Activated CD4-positive, alpha-beta T cell treated with anti-CD3 and anti-CD28 coated beads for 24 hours (primary cell): Measurements from ENCODE around the gene FNTB.

Experiments
- DNase-seq, 2 donors: peaks; one replicate each; pipeline ENCODE4 v3.0.0-alpha.2; 2020; ENCODE audit warnings: low read depth in 2 of 2

Gene FNTB

DNA sequence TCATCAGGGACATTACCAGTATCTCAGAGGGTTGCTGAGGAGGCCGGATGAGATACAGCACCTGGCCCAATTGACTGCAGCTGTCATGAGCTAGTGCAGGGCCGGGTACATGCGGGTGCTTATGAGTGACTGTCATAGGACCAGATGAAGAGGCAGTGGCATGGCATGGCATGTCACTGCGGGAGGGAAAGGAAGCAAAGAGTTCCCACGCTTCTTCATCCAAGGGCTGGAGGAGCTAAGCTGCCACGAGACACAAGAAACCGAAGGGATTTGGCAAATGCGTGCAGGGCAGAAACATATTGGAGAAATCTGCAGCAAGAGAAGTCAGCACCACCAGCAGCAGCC lies 33.4 kb upstream of the FNTB start:
- no peak for DNase-seq

DNA sequence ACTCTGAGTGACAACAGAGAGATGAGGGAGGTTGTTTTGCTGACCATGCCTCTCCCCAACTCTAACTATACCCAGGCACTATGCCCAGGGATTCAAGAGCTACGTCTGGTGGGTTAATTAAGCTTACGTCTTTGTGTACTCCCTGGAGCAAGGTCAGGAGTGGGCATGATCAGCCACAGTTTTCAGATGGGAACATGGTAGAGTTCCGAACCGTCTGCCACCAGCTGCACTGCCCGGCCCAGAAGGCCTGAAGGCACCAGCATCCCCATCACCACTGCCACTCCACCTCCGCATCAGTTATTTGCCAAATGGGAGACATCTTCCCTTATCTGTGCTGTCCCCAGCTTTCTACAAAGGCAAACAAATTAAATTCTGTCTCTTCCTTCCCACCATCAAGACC lies 33.0 kb upstream of the FNTB start:
- no peak for DNase-seq

DNA sequence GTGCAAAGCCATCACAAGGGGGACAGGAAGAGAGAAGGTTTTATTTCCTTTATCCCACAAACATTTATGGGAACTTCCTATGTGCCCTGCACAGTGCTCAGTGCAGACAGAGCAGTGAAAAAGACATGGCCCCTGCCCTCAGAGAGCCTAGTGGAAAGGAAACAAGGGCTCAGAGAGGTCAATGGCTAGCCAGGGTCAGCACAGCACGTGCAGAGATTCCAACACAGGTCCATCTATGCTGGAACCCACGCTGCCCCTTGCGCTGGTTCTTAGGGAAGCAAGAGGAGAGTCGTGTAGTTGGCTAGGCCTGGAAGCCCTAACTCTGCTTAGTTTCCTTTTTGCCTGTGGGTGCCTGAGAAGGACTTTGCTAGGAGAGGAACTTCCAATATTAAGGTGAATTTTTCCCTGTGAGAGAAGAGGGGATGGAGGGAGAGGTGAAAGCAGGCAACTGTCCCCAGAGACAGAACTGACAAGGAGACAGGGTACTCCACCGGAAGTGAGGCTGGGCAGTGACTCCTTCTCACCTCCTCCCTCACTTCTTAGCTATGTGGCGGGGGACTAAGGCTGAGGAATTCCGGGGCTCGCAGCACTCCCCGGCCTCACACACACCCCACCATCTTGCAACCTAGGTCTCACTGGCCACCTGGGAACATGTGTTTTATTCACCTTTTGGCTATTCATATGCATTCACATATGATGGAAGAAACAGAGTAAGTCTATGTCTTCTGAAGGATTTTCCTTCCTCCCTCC lies 32.0 kb upstream of the FNTB start:
- DNase-seq: no peak

DNA sequence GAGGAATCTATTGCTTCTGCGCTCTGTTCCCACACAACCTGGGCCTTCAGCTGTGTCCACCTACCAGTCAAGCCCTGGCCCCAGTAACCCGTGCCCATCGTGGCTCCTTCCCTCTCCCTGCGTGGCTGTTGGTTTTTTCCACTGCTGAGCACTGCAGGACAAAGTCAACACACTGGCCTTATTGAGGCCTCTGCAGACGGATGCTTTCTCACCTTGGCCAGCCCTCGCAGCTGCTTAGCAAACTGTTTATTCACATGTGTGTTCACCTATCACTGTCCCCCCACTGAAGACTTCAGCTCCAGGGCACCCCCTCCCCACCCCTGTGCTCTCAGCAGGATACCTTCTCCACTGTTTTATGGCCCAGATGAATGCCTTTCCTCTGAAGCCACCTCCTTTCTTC lies 31.4 kb upstream of the FNTB start:
- DNase-seq: no peak

DNA sequence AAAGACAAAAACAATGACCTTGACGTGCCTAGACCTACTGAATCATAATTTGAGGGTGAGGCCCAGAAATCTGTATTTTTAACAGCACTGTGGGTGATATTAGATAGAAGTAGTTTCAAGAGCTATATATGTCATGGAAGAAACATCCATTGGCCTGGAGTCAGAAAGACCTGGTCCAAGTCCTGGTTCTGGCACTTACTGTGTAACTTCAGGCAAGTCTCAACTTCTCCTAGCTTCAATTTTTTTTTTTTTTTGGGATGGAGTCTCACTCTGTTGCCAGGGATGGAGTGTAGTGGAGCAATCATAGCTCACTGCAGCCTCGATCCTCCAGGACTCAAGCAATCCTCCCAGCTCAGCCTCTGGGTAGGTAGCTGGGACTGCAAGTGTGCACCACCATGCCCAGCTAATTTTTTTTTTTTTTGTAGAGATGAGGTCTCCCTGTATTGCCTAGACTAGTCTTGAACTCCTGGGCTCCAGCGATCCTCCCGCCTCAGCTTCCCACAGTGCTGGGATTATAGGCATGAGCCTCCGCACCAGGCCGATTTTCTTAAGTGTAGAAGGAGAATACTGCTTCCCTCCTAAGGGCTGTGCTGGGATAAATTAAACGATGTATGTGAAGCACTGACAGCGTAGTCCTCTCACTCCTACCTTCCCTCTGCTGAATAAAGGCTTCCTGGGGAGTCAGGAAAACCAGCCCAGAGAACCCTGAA lies 29.8 kb upstream of the FNTB start:
- no peak for DNase-seq

DNA sequence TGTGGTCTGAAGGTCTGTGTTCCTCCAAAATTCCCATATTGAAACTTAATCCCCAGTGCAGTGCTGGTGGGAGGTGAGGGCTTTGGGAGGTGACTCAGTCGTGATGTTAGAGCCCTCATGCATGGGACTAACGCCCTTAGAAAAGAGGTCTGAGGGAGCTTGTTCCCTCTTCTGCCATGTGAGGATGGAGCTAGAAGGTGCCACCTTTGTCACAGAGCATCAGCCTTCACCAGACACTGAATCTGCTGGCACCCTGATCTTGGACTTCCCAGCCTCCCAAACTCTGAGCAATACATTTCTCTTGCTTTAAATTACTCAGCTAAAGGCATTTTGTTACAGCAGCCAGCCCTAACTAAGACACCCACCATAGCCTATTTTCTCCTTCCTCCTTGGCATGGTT lies 28.5 kb upstream of the FNTB start:
- no peak for DNase-seq

DNA sequence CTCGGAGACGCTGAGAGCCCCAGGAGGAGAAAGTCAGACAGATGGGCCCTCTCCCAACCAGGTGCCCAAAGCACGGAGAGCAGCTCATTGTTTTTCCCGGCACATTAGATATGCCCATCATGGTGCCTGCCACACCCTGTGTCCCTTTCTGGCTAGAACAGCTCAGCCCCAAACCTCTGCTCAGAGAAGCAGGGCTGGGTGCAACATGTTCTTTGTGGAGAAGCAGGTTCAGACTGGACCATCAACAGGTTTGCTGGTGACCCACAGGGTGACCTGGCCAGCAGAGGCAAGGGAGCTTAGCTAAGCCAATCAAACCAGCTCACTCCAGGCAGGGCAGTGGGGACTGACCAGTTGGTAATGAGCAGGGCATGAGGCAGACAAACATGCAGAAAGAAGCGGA lies 28.0 kb upstream of the FNTB start:
- DNase-seq: no peak

DNA sequence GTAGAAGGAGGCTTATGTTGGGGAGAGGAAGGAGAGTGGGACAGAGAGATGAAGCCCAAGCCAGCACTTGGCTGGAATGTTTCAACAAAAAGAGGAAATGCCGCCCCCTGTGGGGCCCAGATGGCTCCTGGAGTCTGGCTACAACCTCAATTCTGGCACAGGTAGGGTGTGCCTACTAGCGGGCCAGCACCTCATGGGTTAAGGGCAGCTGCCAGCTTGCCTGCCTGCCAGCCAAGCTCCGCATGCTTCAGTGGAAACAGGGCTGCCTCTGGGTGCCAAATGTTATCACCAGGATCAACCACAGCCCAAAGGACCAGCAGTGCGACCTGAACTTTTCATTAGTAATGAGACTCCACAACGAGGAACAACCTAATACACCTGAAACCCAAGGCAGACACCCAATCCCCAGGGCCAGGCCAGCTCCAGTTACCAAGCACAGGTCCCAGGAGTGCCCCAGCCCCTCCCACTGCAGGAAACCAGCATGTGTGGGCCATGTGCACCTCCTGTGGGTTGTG lies 25.9 kb upstream of the FNTB start:
- no peak for DNase-seq

DNA sequence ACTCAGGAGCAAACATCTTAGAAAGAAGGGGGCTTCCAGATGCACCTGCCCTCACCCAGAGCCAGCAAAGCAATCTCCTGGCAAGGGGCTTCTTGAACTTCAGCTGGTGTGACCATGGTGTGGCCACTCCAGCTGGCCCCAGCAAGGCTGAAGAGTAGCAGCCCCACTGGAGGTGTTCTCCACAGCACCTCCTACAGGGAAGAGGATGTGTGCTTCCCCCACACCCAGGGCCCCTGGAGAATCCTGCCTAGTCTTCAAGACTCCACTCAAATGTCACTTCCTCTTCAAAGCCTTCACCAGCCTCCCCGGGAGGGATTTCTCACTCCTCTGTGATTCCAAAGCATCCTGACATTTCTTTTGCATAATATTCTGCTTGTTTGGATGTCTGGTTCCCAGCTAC lies 23.1 kb upstream of the FNTB start:
- DNase-seq: no peak

DNA sequence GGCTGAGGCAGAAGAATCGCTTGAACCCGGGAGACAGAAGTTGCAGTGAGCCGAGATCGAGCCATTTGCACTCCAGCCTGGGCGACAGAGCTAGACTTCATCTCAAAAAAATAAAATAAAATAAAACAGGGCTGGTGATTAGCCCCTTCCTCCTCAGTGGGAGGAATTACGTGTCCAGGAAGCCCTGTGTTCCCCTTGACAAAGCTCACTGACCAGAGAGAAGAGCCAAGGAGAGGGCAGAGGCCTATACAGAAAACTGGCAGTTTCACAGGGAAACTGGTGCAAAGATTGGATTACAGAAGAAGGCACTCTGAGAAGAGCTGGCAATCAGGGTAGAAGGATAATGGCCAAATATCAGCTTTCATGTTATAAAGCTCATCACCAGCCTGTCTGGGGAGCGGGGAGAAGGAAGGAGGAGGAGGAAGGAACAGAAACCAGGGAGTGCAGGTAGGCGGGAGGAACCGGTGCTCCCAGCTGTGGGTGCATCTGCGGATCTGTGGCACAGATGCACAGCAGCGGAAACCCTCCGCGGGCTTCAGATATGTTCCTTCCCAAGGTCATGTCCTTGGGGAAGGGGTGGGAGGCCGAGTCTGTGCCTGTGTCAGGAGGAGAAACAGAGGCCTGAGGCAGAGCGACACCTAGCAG lies 21.2 kb upstream of the FNTB start:
- no peak for DNase-seq

DNA sequence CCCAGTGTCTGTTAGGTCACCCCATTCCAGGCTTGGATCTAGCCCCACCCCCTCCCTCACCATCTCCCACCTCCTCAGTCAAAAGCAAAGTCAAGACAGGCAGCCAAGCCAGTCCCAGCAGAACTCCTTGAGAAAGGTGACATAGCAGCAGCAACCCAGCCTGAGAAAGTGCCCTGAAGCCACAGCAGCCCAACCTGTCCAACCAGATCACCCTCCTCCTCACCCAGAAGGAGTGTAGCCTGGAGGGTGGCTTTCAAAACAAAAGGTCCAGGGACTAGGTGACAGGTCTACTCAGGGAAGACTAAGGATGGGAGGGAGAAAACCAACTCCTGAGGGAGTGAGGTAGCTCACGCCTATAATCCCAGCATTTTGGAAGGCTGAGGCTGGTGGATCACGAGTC lies 19.7 kb upstream of the FNTB start:
- no peak for DNase-seq

DNA sequence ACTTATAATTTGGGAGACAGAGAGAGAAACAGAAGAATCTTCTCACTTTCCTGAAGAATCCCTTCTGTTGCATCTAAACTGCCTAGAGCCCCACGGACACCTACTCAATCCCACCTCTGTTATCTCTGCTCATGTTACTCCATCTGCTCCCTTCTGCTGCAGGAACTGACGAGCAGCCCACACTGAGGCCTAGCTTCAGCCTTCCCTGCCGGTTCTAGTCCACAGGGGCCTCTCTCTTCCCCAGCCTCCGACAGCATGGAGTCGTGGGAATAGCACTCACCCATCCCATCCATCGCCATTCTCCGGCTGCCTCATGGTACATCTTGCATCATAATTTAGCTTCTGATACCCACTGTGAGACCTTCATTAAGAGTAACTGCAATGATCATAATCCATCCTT lies 18.5 kb upstream of the FNTB start:
- DNase-seq: no peak

DNA sequence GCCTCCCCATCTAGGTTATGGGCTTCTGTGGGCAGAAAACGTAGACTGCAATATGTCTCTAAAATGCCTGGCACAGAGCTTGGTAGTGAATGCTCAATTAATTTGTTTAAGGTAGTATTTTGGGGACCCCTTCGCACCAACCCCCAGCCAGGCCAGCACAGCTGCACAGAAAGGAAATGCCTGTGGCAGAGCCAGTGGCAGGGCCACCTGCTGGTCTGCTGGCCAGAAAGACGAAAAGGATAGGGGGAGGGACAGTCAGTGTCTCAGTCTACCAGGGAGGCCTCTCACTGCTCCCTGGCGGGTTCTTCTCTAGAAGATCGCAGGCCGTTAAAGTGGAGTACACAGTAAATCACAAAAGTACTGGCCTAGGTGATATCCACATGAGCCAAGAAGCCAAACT lies 18.0 kb upstream of the FNTB start:
- DNase-seq: no peak

DNA sequence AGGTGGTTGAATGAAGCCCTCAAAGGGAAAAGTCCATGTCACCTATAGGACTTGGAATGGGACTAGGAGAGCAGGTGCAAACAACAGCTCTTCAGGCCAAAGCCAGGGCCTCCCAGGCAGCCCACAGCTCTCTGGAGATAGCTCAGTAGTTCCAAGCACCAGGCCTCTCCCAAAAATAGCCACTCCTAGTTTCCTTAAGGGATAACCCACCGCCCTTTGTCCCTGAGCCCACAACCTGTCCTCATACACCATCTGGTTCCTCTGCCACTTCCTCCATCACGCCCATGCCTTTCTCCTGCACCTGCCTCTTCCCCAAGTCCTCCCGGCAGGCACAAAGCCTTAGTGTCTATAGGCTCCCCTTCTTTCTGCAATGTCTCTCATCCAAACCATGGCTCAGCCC lies 16.7 kb upstream of the FNTB start:
- no peak for DNase-seq

DNA sequence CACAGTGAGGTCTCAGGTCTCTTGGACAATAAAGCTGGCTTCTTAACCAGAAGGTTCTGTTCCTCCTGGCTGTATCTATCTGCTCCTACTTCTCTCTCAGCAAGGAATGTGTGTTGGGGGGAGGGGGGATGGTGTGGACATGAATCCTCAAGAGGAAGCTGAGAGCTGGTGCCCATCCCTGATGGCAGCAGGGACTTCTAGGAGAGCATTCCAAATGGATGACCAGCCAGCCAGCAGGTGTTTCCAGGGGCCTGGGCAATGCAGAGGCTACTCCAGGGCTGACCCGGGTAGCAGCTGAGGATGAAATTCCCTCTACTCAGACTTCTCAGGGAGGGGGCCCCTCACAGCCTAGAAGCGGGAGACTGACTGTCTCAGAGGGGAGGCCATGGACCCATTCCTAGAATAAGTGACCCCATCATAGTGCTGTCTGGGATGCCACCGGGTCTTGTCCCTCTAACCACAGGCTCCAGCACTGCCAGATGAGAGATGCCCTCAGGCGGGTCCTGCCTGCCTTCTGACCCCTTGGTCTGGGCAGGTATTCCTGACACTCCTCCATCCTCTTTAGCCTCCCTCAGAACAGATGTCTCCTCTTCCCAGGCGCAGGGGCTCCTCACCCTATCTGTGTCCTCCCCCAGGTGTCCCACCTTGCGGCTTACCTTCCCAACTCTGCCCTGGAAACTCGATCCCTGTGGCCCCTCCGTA lies 15.8 kb upstream of the FNTB start:
- DNase-seq: no peak

DNA sequence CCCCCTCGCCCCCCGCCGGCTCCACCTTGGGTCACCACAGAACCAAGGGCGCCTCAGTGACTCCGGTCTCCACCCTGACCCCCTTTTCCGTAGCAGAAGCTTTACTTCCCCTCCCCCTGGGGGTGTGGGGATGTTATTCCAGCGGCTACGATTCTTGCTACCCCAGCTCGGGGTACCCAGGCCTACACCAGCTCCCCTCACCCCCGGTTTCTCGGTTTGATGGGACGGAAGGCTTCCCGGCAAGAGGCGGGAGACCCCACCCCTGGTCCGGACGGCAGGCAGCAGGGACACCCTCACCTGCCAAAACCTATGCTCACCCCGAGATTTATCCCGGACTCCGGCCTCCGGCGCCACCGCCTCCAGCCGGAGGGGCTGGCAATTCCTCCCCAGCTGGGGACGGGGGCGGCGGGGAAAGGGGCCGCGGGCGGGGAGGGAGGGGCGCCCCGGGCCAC lies 15.2 kb upstream of the FNTB start:
- no peak for DNase-seq

DNA sequence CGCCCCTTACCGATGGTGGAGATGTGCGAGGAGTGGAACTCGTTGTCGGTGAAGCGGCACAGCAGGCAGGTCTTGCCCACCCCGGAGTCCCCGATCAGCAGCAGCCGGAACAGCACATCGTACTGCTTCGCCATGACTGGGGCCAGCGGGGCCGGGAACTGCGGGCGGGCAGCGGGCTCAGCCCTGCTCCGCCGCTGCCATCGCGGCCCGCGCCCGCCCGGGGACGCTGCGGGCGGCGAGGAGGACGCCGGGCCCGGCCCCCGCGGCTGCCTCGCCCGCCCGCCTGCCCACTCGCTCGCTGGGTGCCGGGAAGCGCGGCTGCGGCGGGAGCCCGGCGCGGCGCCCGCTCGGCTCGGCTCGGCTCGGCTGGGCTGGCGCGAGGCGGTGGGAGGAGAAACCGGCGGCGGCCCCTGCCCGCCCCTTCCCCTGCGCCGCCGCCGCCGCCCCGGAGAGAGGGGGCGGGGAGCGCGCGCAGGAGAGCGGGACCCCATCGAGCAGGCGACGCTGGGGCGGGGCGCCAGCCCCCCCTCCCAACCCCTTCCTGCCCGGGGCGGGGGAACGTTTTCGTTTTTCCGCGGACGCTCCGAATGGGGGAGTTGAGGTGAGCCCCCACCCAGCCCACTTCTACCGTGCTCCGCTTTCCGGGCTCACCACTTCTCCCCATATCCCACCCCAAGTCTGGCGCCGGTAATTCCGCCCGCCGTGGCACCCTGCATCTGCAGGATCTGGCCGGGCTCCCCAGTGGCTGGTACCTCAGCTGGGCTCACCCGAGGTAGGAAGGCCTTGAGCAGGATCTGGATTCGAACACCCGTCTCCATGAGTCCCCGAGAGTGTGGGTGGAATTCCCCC lies 14.5 kb upstream of the FNTB start, which contains the start of gene RAB15:
TSS of gene RAB15 (minus strand) at position 394 of the 849 bp plus-strand sequence. CDS start at position 134, 260 bp downstream.
- DNase-seq: no peak

DNA sequence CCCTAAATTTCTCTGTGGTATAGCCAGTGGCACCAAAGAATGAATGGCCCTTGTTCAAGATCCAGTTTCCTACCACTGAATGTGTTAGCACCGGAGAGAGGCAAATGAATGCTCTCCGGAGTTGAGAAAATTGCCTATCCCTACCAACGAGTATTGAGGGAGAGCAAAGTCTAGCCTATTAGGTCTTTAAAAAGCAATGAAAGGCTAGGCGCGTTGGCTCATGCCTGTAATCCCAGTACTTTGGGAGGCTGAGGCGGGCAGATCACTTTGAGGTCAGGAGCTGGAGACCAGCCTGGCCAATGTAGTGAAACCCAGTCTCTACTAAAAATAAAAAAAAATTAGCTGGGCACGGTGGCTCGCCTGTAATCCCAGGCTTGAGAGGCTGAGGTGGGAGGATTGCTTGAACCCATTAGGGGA lies 13.7 kb upstream of the FNTB start:
- no peak for DNase-seq

DNA sequence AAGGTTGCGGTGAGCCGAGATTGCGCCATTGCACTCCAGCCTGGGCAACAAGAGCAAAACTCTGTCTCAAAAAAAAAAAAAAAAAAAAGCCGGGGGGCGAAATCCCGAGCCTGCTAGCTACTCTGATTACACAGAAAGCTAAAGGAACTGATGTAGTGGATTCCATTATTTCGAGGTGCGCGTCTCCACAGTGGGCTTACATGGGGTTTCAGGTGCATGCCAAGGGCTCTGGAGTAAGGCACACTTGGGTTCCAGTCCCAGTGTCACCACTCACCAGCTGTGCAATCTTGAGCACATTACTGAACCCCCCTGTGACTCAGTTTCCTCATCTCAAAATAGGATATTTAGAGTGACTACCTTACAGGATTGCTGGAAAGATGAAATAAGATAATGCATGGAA lies 12.9 kb upstream of the FNTB start:
- no peak for DNase-seq

DNA sequence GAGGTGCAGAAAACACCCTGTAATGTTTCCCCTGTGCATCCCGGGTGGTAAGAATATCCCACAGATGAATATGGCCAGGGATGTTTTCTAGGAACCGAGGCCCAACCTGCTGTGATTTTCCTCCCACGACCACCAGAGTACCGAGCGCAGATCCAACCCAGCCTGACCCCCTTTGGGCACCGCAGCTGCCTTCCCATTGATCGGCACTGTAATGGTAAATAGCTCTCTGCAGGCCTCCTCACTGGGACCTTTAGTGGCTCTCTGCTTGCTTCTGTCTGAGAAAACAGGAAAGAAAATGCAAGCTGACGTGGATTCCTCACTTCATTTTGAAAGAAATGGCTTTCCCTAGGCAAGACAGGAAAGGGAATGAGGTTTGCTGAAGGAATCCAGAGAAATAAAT lies 12.1 kb upstream of the FNTB start:
- DNase-seq: no peak

DNA sequence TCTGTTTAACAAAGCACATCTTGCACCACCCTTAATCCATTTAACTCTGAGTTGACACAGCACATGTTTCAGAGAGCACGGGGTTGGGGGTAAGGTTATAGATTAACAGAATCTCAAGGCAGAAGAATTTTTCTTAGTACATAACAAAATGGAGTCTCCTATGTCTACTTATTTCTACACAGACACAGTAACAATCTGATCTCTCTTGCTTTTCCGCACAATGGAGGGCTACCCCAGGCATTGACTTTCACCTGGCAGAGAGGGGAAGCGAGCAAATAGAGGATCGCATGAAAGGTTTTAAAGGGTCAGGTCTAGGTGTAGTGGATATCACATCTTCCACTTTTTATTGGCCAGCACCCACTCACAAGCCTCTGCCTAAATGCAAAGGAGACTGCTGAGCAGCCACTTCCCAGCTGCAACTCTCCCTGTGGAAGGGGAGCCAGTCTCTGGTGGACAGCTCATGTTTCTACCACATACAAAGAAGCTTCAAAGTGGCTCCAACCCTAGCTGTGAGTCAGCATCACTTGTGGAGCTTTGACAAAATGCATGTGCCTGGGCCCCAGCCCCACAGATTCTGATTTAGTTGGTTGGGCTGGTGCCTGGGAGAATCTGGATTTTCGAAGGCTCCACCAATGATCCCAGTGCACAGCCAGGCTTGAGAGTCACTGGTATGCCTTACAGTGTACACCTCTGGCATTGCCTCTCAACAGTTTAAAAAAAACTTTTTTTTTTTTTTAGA lies 7.2 kb upstream of the FNTB start:
- no peak for DNase-seq
